ENCODE measurements around the gene GP2.

GRCh38 chr16:20307791-20308190 is 19.5 kb downstream of the GP2 start:
- TF ChIP-seq, protein P1, sequence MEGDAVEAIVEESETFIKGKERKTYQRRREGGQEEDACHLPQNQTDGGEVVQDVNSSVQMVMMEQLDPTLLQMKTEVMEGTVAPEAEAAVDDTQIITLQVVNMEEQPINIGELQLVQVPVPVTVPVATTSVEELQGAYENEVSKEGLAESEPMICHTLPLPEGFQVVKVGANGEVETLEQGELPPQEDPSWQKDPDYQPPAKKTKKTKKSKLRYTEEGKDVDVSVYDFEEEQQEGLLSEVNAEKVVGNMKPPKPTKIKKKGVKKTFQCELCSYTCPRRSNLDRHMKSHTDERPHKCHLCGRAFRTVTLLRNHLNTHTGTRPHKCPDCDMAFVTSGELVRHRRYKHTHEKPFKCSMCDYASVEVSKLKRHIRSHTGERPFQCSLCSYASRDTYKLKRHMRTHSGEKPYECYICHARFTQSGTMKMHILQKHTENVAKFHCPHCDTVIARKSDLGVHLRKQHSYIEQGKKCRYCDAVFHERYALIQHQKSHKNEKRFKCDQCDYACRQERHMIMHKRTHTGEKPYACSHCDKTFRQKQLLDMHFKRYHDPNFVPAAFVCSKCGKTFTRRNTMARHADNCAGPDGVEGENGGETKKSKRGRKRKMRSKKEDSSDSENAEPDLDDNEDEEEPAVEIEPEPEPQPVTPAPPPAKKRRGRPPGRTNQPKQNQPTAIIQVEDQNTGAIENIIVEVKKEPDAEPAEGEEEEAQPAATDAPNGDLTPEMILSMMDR (IDR thresholded peaks at IDR 0.05; ENCODE audit: low read length), result no peak
- TF ChIP-seq EZH2 (IDR thresholded peaks at IDR 0.05; ENCODE audit: borderline replicate concordance, low read length), result no peak

Data from OCI-LY1 (cell line).